Measurements from ENCODE around the gene CORO2B. TPM values are rescaled to one million over a fixed set of nuclear protein-coding genes. Genes with fewer than 3 reads are reported as not detected.

The CORO2B gene
- total RNA-seq, 4 donors from 2014 or later = 1.3 to 18.2 (median 7.0) TPM

- no peaks in the 10 kb centered on the region for H3K4me1 ChIP-seq
- no peak for TF ChIP-seq CTCF (IDR thresholded peaks at IDR 0.05)
- TF ChIP-seq POLR2A (IDR thresholded peaks at IDR 0.05) = no peak
- H3K36me3 ChIP-seq = no peaks in the 10 kb centered on the region
- DNase-seq = peak in 1 of 2 donors; percentile 16
- H3K27me3 ChIP-seq = no peaks in the 10 kb centered on the region
- no peak overlapping the region for H3K4me3 ChIP-seq
- no peaks in the 10 kb centered on the region for H3K9me3 ChIP-seq
- intact Hi-C loops (cut with DNase I; ENCODE audit: low total_unique reads) = no loop called here
- no peak overlapping the region for H3K27ac ChIP-seq
Measured at GRCh38 chr15:68651916-68652525, 73.2 kb downstream of the CORO2B start.

GRCh38 chr15:68653031-68653635, 74.3 kb downstream of the CORO2B start:
- intact Hi-C loops (cut with DNase I; ENCODE audit: low total_unique reads) = no loop called here
- no peak overlapping the region for H3K27ac ChIP-seq
- H3K36me3 ChIP-seq = no peaks in the 10 kb centered on the region
- no peaks in the 10 kb centered on the region for H3K9me3 ChIP-seq
- TF ChIP-seq CTCF (IDR thresholded peaks at IDR 0.05) (no peak), POLR2A (IDR thresholded peaks at IDR 0.05) (no peak)
- H3K4me3 ChIP-seq = no peak overlapping the region
- no peaks in the 10 kb centered on the region for H3K4me1 ChIP-seq
- no peaks in the 10 kb centered on the region for H3K27me3 ChIP-seq
- DNase-seq = peak in 1 of 2 donors; percentile 8

GRCh38 chr15:68653801-68654200, 75.0 kb downstream of the CORO2B start:
- Histone ChIP-seq H3K4me3 (no peak overlapping the region), H3K27me3 (no peaks in the 10 kb centered on the region), H3K36me3 (no peaks in the 10 kb centered on the region), H3K9me3 (no peaks in the 10 kb centered on the region), H3K4me1 (no peaks in the 10 kb centered on the region), H3K27ac (no peak overlapping the region)
- no peak for DNase-seq
- no peak for TF ChIP-seq CTCF (IDR thresholded peaks at IDR 0.05)
- TF ChIP-seq POLR2A (IDR thresholded peaks at IDR 0.05) = no peak
- intact Hi-C loops (cut with DNase I; ENCODE audit: low total_unique reads) = no loop called here

GRCh38 chr15:68654786-68655560, 76.2 kb downstream of the CORO2B start:
- TF ChIP-seq CTCF (IDR thresholded peaks at IDR 0.05) = no peak
- no peak for TF ChIP-seq POLR2A (IDR thresholded peaks at IDR 0.05)
- intact Hi-C loops (cut with DNase I; ENCODE audit: low total_unique reads) = no loop called here
- peak in 1 of 2 donors; percentile 7 for DNase-seq
- H3K27ac ChIP-seq = no peak overlapping the region
- H3K36me3 ChIP-seq = no peaks in the 10 kb centered on the region
- H3K4me3 ChIP-seq = no peak overlapping the region
- H3K4me1 ChIP-seq = no peaks in the 10 kb centered on the region
- H3K9me3 ChIP-seq = no peaks in the 10 kb centered on the region
- H3K27me3 ChIP-seq = no peaks in the 10 kb centered on the region

All from uterus (tissue), 4 donors.